ENCODE results near the gene PRSS38.

The PRSS38 gene

DNA sequence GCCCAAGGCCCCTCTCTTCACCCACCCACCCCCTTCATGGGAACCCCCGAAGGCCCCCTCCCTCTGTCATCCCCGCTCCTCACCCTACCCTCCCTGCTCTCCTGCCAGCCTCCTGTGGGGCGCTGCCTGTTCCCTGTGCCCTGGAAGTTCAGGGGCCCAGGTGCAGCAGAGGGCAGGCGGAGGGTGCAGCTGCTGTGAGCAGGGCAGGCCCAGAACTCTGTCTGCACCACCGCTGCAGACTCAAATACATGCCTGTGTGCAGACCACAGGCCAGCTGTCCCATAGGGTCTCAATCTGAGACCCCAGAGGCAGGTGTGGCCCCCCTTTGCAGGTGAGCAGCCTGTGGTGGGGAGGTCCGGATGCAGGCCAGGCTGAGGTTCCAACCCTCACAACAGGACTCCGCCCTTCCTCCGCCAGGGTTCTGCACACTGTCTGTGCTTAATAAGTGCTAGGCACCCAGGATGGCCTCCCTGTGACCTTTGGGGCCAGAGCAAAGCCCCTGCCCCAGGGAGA is 69.7 kb downstream of the PRSS38 start:
- no peak for DNase-seq (ENCODE audit: low read depth in 2 of 2)

DNA sequence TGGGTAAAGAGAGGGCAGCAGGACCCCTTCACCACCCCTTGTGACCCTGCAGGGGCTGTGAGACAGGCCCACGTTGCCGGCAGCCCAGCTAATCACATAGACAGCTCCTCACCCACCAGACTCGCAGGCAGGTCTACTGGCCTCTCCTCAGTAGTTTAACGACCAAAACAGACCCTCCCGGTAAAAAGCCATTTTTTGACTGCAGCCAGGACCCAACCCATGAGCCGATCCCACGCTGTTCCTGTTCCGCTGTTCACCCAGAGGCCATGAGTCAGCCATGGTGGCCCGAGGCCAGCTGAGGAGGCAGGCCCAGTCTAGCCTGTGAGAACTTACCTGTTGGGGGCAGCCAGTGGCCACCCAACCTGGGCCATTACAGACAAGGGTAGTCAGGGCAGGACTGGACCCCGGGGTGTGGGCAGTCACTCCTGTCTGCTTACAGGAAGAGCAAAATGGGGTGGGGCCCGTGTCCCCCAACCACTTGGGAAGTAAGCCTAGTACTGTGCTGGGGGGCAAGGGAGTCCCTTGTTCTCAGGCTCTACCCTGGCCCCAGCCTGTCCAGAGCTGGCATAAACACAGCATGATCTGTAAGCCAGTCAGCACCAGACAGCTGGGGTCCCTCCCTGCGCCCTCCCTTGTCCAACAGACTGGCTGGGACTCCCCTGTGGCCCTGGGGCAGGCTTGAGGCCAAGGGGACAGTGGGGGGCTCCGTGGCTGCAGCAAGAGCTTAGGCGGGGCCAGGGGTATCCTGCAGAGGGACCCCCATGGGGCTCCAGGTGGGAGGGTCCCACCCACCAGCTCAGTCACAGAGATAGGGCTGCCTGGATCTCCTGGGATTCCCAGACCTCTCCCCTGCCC is 70.4 kb downstream of the PRSS38 start:
- DNase-seq (ENCODE audit: low read depth in 2 of 2) = no peak

DNA sequence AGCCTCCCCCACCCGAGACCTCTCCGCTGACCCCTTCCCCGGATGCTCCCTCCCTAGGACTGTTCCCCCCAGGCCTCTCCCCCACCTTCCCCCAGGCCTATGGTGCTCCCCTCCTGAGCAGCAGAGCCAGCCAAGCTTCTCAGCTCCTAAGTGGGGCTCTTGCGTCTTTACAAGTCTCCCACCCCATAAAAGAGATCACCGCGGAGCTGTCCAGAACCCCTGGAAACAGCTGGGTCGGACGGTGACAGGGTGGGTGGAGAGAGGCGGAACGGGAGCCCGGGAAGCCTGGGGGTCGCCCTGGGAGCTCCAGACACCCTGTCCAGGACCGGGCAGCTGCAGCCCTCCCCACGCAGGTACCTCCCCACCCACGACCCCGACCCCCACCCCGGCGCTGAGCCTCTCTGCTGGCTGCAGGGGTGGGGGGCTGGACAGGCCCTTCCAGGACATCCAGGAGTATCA is 71.1 kb downstream of the PRSS38 start:
- no peak for DNase-seq (ENCODE audit: low read depth in 2 of 2)

DNA sequence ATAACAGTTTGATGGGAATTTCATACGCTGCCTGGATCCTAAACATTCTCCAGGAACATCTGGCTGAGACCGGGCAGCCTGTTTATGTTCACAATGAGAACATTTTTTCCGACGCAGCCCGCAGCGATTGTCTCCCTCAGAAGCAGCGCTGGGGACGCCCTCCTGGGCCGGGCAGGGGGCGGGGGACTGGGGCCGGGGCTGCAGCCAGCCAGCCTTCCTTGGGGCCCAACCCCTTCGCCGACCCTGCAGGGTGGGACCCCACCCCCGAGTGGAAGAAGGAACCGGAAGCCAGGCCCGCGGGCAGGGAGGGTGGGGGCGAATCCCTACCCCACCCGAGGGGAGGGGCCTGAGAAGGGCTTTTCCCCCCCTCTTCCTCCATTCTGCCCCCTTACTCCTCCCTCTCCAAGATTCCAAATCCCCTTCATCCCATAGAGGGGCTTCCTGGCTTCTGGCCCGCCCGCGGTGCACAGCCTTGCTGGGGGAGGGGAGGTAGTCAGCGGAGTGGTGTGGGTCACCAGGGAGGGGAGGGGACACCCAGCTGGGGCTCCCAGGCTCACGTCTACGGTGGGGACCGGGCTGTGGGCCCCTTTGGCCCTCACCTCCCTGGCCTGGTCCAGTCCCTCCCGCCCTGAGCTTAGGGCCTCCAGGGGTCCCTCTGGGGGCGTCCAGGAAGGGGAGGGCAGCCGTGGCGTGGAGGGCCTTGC is 71.7 kb downstream of the PRSS38 start:
- no peak for DNase-seq (ENCODE audit: low read depth in 2 of 2)

DNA sequence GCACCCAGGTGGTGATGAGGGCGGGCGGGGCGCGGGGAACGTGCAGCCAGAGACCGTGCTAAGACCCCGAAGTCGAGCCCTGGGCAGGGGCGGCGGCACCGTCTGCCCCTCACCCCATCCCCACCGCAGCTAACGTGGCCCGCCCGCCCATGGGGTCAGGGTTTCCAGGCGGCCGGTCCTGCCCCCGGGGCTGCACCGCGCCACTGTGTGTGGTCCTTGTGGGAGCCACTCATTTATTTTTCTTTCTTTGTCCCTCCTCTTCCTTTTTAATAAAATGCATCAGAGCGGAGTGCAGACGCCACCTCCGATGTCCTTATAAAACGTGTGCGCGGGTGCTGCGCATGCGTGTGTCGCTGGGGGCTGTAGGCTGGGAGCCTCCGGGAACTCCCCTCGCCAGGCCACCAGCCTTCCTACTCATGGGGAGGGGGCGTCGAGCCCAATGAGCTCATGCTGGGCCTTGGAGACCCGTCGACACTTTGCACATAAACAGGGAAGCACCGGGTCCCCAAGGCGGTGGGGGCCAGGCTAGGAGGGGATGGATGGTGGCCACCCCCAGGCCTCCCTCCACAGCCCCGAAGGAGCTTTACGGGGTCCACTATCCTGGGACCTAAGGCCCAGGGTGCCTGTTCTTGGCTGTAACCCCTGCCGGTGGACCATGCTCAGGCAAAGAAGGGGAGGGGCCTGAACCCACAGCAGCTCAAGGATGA is 72.4 kb downstream of the PRSS38 start:
- no peak for DNase-seq (ENCODE audit: low read depth in 2 of 2)

DNA sequence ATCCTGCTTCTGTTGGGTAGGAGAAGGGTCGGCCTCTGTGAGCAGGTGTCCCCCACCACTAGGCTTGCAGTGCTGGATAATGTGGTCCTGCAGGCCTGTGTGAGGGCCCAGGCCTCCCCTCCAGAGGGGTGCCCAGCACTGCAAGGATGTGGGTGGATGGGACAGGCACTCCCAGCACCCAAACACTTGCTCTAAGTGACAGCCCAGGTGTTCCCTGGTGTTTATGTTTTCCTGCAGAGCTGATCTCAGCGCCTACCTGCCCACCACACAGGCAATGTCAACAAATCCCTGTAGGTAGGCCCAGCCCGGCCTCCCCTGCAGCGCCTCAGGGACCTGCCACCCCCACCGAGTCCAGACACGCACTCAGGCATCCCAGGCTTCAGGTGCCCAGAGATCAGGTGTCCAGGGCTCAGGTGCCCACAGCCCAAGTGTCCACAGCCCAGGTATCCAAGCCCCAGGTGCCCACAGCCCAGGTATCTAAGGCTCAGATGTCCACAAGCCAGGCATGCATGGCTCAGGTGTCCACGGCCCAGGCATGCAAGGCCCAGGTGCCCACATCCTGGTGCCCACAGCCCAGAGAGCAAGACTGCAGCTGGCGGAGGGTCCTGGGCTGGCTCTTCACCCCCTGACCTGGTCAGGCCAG is 73.0 kb downstream of the PRSS38 start:
- no peak for DNase-seq (ENCODE audit: low read depth in 2 of 2)

DNA sequence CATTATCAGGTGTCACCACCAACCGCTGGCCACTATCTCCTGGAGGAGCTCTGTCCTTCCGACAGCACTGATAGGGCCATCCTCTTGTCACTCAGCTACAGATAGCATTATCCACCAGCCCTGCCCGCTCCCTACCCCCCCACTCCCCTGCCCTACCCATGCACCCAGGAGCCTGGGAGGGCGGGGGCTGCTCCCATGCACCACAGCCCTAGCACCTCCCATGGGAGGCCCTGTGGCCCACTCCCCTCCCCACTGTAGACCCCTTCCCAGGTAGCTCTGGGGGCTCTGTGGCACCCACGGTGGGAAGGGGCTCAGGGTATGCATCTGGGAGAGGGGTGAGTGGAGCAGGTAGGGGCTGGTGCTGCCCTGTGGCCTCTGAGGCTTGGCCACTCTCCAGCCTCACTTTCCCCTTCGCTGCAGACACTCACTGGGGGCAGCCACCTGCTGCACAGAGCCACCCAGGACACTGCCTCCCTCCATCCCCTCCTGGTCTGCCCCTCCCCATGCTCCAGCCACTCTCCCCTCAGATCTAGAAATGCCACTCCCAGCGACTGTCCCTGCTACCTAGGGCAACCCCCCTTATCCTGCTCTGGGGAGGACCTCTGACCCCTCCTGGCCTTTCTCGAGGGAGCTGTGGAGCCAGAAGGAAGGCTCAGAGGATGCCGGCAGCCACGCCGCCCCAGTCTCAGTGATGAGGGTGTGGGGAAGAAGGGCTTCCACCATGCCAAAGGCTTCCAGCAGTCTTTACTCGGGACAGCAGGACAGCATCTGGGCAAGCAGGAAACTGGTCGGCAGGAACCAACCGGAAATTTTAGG is 73.8 kb downstream of the PRSS38 start:
- no peak for DNase-seq (ENCODE audit: low read depth in 2 of 2)

DNA sequence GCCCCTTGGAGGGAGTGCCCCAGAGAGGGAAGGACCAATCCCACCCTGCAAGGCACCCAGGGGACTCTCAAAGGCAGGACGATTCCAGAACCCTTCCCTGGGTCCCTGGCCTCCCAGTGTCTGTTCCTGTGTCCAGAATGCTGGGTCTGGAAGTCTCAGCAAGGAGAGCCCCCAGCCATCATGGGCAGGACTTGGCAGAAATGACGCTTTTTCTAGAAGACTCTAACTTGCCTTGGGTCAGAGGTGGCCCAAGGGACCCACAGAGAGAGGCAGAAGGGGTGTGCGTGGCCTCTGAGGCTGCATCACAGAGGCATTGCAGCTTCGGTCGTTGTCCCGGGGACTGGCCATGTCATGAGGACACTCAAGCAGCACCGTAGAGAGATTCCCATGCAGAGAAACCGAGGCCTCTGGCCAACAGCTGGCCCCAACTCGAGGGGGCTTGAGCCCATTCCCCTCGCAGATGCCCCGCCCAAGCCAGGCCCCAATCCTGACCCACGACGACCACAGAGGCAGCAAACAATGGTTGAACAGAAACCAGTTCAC is 74.5 kb downstream of the PRSS38 start:
- DNase-seq (ENCODE audit: low read depth in 2 of 2) = no peak

DNA sequence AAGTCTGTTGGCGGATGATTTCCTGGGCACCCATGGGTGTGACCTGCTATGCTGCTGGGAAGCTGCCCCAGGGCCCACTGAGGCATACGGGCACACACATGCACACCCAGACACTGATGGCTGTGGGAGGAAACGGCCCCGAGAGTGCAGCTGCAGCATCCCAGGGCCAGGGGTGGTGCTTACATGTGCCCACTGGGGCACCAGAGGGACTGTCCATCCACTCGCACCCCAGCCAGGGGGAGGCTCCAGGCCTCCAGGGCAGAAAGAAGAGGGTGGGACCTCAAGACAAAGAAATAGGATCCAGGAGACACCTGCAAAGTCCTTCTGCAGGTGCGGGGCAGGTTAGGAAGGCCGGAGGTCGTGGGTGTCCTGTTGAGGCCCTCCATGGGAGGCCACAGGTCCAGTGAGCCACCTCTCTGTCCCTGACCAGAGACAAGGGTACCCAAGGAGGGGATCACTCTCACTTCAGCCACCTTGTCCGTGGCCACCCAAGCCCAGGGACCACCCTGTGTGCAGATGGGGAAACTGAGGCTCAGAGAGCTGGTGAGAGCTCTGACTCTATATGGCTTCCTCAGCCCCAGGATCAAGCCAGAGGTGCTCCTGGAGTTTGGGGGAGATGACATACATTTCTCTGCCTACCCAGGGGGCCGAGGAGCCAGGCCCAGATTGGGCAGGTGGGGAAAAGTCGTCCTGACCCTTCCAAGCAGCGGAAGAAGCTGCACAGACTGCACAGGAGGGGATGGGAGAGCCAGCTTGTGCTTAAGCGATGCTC is 75.2 kb downstream of the PRSS38 start:
- DNase-seq (ENCODE audit: low read depth in 2 of 2) = no peak

DNA sequence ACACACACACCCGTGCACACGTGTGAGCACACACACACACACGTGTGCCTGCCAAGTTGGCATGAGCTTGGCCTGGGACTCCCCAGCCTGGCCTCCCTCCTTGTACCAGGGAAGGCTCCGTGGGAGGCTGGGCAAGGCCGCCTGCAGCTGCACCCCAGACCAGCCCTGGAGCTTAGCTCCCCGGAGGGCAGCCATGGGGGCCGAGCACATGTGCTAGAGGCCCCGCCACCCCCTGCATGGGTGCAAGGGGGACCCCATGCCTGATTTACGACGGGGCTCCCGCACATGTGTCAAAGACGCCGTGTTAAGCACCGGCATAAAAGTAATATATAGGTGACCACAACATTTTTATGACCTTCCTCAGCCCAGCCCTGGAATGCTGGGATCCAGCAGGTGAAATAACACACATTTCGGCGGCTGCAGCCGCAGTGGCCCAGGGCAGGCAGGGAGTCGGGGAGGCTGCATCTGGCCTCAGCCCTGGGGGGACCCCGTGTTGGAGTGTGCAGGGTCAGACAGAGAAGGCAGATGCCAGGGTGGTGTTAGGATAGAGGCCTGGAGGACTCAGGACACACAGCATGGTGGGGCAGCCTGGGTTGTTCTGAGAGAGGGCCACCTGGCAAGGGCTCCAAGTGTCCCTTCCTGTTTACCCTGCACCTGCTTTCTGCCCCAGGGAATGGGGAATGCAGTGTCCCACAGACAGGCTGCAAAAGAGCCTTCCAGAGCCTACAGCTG is 75.9 kb downstream of the PRSS38 start:
- no peak for DNase-seq (ENCODE audit: low read depth in 2 of 2)

DNA sequence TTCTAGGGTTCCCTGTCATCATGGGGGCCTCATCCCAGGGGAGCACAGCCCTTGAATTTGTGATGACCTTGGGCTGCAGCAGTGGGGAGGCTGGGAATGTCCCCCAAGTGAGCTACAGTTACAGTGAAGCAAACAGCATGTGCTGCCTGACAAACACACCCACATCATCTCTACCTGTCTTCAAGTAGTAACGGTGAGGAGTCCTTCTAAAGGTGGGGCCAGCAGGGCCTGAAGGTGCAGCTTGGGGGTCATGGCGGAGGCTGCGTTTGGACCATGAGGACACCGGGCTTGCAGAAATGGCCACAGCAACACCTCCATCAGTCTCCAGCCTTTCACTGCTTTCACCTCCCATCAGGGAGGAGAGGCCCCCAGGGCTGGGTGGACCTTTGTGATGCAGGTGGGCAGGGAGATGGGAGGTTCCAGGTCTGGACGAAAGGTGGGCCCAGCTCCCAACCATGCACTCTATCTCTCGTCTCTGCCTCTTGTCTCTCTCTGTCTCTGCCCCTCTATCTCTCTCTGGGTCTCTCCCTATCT is 76.5 kb downstream of the PRSS38 start:
- DNase-seq (ENCODE audit: low read depth in 2 of 2) = no peak

DNA sequence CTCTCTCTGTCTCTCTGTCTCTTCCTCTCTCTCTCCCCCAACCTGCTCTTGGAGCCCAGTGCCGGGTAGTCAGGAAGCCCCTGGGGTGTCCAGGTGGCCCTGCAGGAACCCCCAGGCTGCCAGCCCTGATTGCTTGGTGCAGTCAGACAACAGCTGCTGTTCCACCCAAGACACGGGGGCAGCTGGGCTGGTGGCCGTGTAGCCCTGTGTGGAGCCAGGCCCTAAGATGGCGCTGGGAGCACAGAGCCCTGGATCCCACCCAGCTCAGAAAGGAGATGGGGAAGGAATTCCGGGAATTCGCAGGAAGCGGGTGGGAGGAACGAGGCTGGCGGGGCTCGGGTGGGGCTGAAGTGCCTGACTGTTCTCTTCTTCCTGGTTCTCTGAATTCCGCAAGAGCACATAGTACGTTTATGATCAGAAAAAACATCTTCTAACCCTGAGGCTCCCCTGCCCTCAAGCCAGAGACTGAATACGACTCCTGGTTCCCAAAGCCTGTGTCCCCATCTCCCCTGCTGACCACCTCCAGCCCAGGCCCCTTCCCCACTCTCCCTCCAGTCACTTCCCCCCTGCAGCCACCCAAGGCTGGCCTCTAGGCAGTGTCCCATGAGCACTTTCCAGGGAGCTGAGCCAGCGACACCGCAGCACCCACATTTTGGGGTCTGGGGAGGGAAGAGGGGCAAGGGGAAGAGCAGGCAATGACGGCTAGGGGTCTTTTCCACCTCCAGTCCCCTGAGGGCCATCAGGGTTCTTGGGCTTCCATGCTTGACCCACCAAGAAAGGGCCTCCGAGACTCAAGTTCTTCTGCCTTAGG is 77.2 kb downstream of the PRSS38 start:
- DNase-seq (ENCODE audit: low read depth in 2 of 2) = no peak

DNA sequence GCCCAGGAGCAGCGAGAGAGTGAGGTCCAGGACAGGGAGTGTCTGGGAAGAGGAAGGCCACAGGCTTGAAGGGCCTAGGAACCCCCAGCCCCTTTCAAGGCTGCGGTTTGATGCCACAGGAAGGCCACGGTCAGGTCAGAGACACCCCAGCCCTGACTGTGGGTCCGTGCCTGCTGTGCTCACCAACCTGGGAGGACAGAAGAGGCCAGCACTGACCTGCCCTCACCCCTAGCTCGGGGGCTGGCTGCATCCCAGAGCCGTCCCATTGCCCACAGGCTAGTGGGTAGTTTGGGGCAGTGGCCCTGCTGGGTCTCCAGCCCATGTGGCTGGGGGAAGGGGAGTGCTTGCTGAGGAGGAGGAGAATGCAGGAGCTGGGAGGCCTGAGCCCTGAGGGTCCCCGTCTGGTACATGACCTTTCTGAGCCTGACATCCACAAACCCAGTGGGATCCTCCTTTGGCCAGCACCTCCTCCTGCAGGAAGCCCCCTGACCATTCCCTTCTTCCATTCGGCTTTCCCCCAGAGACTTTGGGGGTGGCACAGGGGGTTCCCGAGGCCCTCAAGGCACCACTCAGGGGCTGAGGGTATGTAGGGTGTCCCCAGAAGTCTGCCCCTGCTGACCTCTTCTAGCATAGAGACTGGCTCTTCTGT is 77.9 kb downstream of the PRSS38 start:
- no peak for DNase-seq (ENCODE audit: low read depth in 2 of 2)

DNA sequence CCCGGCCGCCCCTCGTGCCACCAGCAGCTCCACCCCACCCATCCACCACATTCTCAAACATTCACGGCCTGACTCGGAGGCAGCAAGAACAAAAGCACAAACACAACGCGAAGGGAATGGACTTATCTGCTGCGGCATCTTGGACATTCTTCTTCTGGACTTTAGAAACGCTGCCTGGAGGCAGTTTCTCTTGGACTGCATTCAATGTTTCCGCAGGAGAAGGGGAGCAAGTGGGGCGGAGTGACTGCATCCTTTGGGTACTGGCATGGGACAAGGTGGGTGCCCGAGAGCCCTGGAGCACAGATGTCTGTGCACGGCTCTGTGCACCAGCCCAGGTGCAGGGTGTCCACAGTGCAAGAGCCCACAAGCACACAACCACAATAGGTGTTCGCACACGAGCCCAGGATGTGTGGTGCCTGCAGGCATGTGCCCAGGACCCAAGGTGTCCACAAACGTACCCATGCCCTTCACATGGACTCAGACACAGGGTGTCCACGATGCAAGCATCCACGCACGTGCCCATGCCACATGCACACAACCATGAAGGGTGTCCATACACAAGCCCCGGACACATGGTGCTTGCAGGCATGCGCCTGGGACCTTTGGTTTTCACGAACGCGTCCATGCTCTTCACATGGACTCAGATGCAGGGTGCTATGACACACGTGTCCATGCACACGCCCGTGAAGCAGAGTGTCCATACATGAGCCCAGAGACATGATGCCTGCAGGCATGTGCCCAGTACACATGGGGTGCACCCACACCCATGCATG is 78.7 kb downstream of the PRSS38 start:
- DNase-seq (ENCODE audit: low read depth in 2 of 2) = no peak

DNA sequence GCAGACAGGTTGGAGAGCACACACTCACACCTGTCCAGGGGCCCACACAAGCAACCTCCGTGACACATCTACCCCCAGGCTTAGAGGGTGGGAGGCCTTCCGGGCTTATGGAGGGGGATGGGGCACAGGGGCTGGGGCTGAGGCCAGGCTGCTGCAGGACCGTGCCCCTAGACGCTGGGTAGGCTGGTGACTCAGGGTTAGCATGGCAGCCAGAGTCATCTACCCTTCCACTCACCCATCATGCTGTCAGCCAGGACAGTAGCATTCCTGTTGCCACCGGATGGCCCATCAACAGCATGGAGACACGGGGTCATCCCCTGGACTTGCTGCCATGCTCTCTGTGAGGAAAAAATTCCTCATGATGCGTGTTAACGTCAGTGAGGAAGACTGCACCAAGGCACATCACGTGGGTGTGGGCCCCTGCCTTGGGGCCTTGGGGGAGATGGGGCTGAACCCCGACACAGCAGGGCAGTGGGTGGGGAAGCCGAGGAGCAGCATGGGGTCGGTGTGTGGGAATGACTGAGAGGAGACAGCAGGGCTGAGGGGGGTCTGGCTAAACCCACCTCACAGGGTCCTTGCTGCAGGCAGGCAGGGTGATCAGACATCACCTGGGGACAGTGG is 79.5 kb downstream of the PRSS38 start:
- DNase-seq (ENCODE audit: low read depth in 2 of 2) = no peak
